HepG2 (cell line): ENCODE measurements around the gene MACROD2. TPM values are rescaled to one million over a fixed set of nuclear protein-coding genes. Genes with fewer than 3 reads are reported as not detected.
A peak's percentile ranks its signal among the peaks of the same experiment; 100 is the strongest.

Source experiments
- ATAC-seq: fragments of 200-7000 bp; cut with Tn5 transposase; 3 replicates; pipeline ENCODE4 v1.9.1; 2020; ENCODE audit warnings: mild to moderate bottlenecking, moderate library complexity
- BruUV-seq: library from RNA; stranded (reverse); fragments of 400-500 nt; replicated peaks from 2 replicates; lab custom pipeline; 2021; lab: Mats Ljungman, UMichigan
- CTCF ChIA-PET: fragments of 300-600 bp; formaldehyde crosslinking; extraction: SDS; loops from one replicate; lab custom pipeline; 2021; ENCODE audit warnings: low total read pairs, inconsistent platforms, low intra/inter-chr PET ratio; lab: Yijun Ruan, JAX
- POLR2A ChIA-PET: fragments of 350-600 bp; sonication (Branson Sonifier 250); formaldehyde crosslinking; loops from one replicate; lab custom pipeline; 2020; ENCODE audit warnings: antibody characterized with exemption, inconsistent platforms; lab: Yijun Ruan, JAX
- DNase-seq: peaks from one replicate; pipeline ENCODE4 v3.0.0-alpha.2; 2015; ENCODE audit warnings: low spot score
- FAIRE-seq: peaks from 3 replicates; lab custom pipeline; 2011; peaks lifted over from hg19 to GRCh38; lab: Jason Lieb, UNC
- H2AFZ ChIP-seq: one replicate; pipeline ENCODE4 v1.6.1; 2011; ENCODE audit warnings: low read length, inconsistent platforms
- H3K27ac ChIP-seq: fragments of 300-600 bp; 3 replicates; pipeline ENCODE4 v1.8.0; 2011; ENCODE audit warnings: mixed run types, mild to moderate bottlenecking, mixed read lengths, low read length, inconsistent platforms; ENCODE audit not compliant: insufficient read depth; ENCODE audit errors: extremely low read length
- H3K27me3 ChIP-seq, 2 experiments: fragments of 200-600 bp in 1 of 2; 2 replicates in 1 of 2; 3 replicates in 1 of 2; pipeline versions ENCODE4 v1.6.0 to v1.8.0; 2011; ENCODE audit warnings: low read length in 2 of 2, mild to moderate bottlenecking in 2 of 2, moderate library complexity in 2 of 2, inconsistent platforms in 1 of 2; ENCODE audit not compliant: insufficient read depth in 2 of 2, control insufficient read depth in 1 of 2
- H3K36me3 ChIP-seq, 2 experiments: fragments of 200-600 bp in 1 of 2; replicated peaks in 1 of 2; 2 replicates in 1 of 2; 3 replicates in 1 of 2; pipeline versions ENCODE4 v1.5.1 to v1.8.0; 2011; ENCODE audit warnings: low read length in 2 of 2, inconsistent platforms in 1 of 2; ENCODE audit not compliant: insufficient read depth in 2 of 2, control insufficient read depth in 1 of 2
- H3K4me1 ChIP-seq: 2 replicates; pipeline ENCODE4 v1.5.1; 2012; ENCODE audit warnings: low read length, inconsistent platforms; ENCODE audit not compliant: insufficient read depth
- H3K4me2 ChIP-seq: 2 replicates; pipeline ENCODE4 v1.6.0; 2011; ENCODE audit warnings: low read depth, low read length, inconsistent platforms
- H3K4me3 ChIP-seq, 3 experiments: fragments of 200-600 bp in 1 of 3; sonication (generic), shearing (Covaris generic) in 1 of 3; replicated peaks in 1 of 3; 2 replicates each; pipeline ENCODE4 v1.5.1; 2011 to 2016; ENCODE audit warnings: low read length in 3 of 3, inconsistent platforms in 2 of 3, low read depth in 2 of 3, mild to moderate bottlenecking in 2 of 3, control low read depth in 1 of 3, mixed read lengths in 1 of 3; ENCODE audit not compliant: insufficient read depth in 1 of 3
- H3K79me2 ChIP-seq: one replicate; pipeline ENCODE4 v1.6.1; 2011; ENCODE audit warnings: low read length, inconsistent platforms; ENCODE audit not compliant: insufficient read depth
- H3K9ac ChIP-seq: 2 replicates; pipeline ENCODE4 v1.6.0; 2011; ENCODE audit warnings: mild to moderate bottlenecking, low read depth, low read length, inconsistent platforms; ENCODE audit not compliant: insufficient read depth
- H3K9me3 ChIP-seq: 2 replicates; pipeline ENCODE4 v1.5.1; 2012; ENCODE audit warnings: mild to moderate bottlenecking, low read length
- H4K20me1 ChIP-seq: 2 replicates; pipeline ENCODE4 v1.6.0; 2011; ENCODE audit warnings: inconsistent platforms, mild to moderate bottlenecking, low read length, moderate library complexity; ENCODE audit not compliant: insufficient read depth
- KLF6 ChIP-seq: IDR thresholded peaks from 2 replicates; pipeline ENCODE4 v1.8.0; 2016; ENCODE audit warnings: missing biosample characterization, missing genetic modification reagents
- MXD1 ChIP-seq: sonication (generic); formaldehyde crosslinking; IDR thresholded peaks from 2 replicates; pipeline ENCODE4 v1.4.0; 2020; ENCODE audit warnings: mild to moderate bottlenecking, missing genetic modification reagents
- NKX3-1 ChIP-seq: sonication (generic); formaldehyde crosslinking; IDR thresholded peaks from 2 replicates; pipeline ENCODE4 v1.5.0; 2020; ENCODE audit warnings: missing genetic modification reagents
- SNAPC5 ChIP-seq: sonication (generic); formaldehyde crosslinking; IDR thresholded peaks from 2 replicates; pipeline ENCODE4 v1.8.1; 2023; ENCODE audit warnings: mild to moderate bottlenecking, missing genetic modification reagents, borderline replicate concordance
- SNRNP70 ChIP-seq: fragments of 200-400 bp; formaldehyde crosslinking; IDR thresholded peaks from 2 replicates; pipeline ENCODE4 v1.6.1; 2017; ENCODE audit warnings: mild to moderate bottlenecking, low read depth, low read length, moderate library complexity
- YEATS4 ChIP-seq: sonication (generic); formaldehyde crosslinking; IDR thresholded peaks from 2 replicates; pipeline ENCODE4 v1.4.0; 2020; ENCODE audit warnings: missing genetic modification reagents, borderline replicate concordance
- ZBTB33 ChIP-seq: sonication (generic); formaldehyde crosslinking; IDR thresholded peaks from 2 replicates; pipeline ENCODE4 v1.4.0; 2020; ENCODE audit warnings: missing genetic modification reagents
- ZC3H4 ChIP-seq: sonication (generic); formaldehyde crosslinking; IDR thresholded peaks from 2 replicates; pipeline ENCODE4 v1.4.0; 2020; ENCODE audit warnings: missing genetic modification reagents, borderline replicate concordance
- ZNF556 ChIP-seq: sonication (generic); formaldehyde crosslinking; IDR thresholded peaks from 2 replicates; pipeline ENCODE4 v1.4.0; 2020; ENCODE audit warnings: mild to moderate bottlenecking, missing genetic modification reagents, borderline replicate concordance
- ZNF564 ChIP-seq: sonication (generic); formaldehyde crosslinking; IDR thresholded peaks from 2 replicates; pipeline ENCODE4 v1.8.1; 2023; ENCODE audit warnings: mild to moderate bottlenecking, missing genetic modification reagents
- ZNF644 ChIP-seq: IDR thresholded peaks from 2 replicates; pipeline ENCODE4 v1.6.1; 2016; ENCODE audit warnings: low read depth
- ZNF839 ChIP-seq: sonication (generic); formaldehyde crosslinking; IDR thresholded peaks from 2 replicates; pipeline ENCODE4 v1.4.0; 2020; ENCODE audit warnings: missing genetic modification reagents, mild to moderate bottlenecking, borderline replicate concordance
- ZSCAN22 ChIP-seq: sonication (generic); formaldehyde crosslinking; IDR thresholded peaks from 2 replicates; pipeline ENCODE4 v1.4.0; 2020; ENCODE audit warnings: mild to moderate bottlenecking, missing genetic modification reagents
- WGBS: methylation state at CpG from one replicate; pipeline ENCODE4 v1.1.6; 2017; ENCODE audit warnings: low lambda C conversion rate; 5-methylcytosine and 5-hydroxymethylcytosine counted together
- in situ Hi-C: cut with HindIII; loops from 2 replicates; pipeline ENCODE4 v1.10.0; 2017; ENCODE audit warnings: low pct_unique_long_range_greater_than_20kb; ENCODE audit not compliant: extremely low pct_ligation_motif_present
- intact Hi-C: fragments of 100-400 bp; cut with micrococcal nuclease; formaldehyde crosslinking; loops from one replicate; pipeline ENCODE4 v1.10.0; 2022; ENCODE audit not compliant: unreplicated experiment
- polyA plus RNA-seq, 8 experiments: library from polyadenylated mRNA; depleted of rRNA in 3 of 8; stranded (reverse) in 7 of 8; unstranded in 1 of 8; fragments of >200 nt; fragmentation: Illumina TruSeq in 4 of 8; extraction: Trizol in 4 of 8; gene quantifications; 2 replicates each; pipeline versions ENCODE4 v1.2.1 to v1.2.3, GENCODE V29; 2011 to 2016; ENCODE audit warnings: low read depth in 4 of 8, missing spikeins in 1 of 8, mixed read lengths in 1 of 8; ENCODE audit not compliant: insufficient read depth in 1 of 8
- total RNA-seq, 5 experiments: library from RNA; depleted of rRNA; stranded (reverse); fragments of >200 nt; fragmentation: Illumina TruSeq; extraction: Trizol; gene quantifications; 2 replicates each; pipeline ENCODE4 v1.2.3, GENCODE V29; 2016; ENCODE audit warnings: low read depth in 1 of 5

Gene MACROD2
- total and polyA plus RNA-seq, 2 of the 13 experiments (the other 11 are each of a cell fraction or from before 2014, with no cell fraction given), result 0.13 to 0.51 TPM

GRCh38 chr20:14897608-14898007 is 902.3 kb downstream of the MACROD2 start:
- in situ Hi-C loops, result no loop called here
- POLR2A ChIA-PET, result no interaction called here
- 0% methylated on average over 1 of the region's 1 CpG for WGBS

DNA sequence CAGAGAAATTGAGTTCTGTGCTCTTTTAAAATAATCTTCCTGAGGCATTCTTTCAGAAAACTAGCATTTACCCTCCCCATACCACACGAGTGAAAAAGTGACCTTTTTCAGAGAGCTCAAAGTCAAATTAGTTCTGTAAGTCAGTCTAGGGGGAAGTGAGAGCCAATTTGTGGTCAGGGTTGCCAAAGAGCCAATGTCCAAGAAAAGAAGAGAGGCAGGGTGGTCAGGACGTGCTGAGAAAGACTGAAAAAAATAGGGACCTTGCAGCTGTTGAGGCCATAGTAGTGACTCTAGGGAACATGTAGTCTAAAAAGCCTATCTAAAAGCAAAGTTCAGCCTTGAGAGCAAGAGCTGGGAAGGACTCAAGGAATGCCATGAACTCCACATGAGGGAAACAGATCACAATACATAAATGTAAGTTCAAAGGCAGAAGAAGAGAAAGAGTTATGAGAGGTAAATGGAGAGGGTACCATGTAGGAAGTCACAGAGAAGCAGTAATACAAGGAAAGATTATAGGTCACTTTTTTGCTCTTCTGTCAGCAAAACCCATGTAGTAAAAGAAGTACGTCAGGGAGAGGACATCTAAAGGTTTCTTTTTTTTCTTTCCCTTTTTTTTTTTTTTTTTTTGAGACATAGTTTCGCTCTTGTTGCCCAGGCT is 907.2 kb downstream of the MACROD2 start:
- no peaks in the 10 kb centered on the region for H3K27me3 ChIP-seq
- ChIA-PET POLR2A (no interaction called here), CTCF (no interaction called here)
- FAIRE-seq, result no peak
- intact Hi-C loops, result no loop called here
- TF ChIP-seq ZNF556 (CRISPR knock-in tag) (no peak), MXD1 (CRISPR knock-in tag) (no peak), ZNF839 (CRISPR knock-in tag) (no peak), ZC3H4 (CRISPR knock-in tag) (no peak), KLF6 (no peak), SNAPC5 (no peak), SNRNP70 (no peak), ZNF644 (CRISPR knock-in tag) (no peak), YEATS4 (CRISPR knock-in tag) (no peak), ZSCAN22 (CRISPR knock-in tag) (no peak), NKX3-1 (no peak)
- TF ChIP-seq, all 625 proteins: peak for 0
- BruUV-seq, result no TSS peak
- DNase-seq (no peak), ATAC-seq (no peak)
- no peak overlapping the region for H2AFZ ChIP-seq
- H3K9ac ChIP-seq, result no peak overlapping the region
- WGBS, result 20% methylated on average over 4 of the region's 4 CpGs
- H4K20me1 ChIP-seq, result no peaks in the 10 kb centered on the region
- no peak overlapping the region for H3K27ac ChIP-seq
- no peaks in the 10 kb centered on the region for H3K79me2 ChIP-seq
- no peak overlapping the region for H3K4me2 ChIP-seq
- in situ Hi-C loops, result no loop called here
- no peak overlapping the region for H3K4me3 ChIP-seq
- no peaks in the 10 kb centered on the region for H3K36me3 ChIP-seq
- 0 out of 2 replicates have a peak, but pooled peaks cover 3% of the 10 kb centered on the region for H3K9me3 ChIP-seq
- no peaks in the 10 kb centered on the region for H3K4me1 ChIP-seq

More at GRCh38 chr20:14897608-14898007, 902.3 kb downstream of the MACROD2 start:
- H3K9me3 ChIP-seq, result 0 out of 2 replicates have a peak, but pooled peaks cover 3% of the 10 kb centered on the region
- no peaks in the 10 kb centered on the region for H3K36me3 ChIP-seq
- no peaks in the 10 kb centered on the region for H3K79me2 ChIP-seq
- TF ChIP-seq ZNF564, result peak; percentile 92
- no peak for TF ChIP-seq ZBTB33 (CRISPR knock-in tag)
- H3K4me3 ChIP-seq, result no peak overlapping the region
- no peak for FAIRE-seq
- CTCF ChIA-PET, result no interaction called here
- ATAC-seq, result no peak
- no peak overlapping the region for H3K27ac ChIP-seq
- H3K27me3 ChIP-seq, result no peaks in the 10 kb centered on the region
- H3K4me1 ChIP-seq, result no peaks in the 10 kb centered on the region
- intact Hi-C loops, result no loop called here
- no peaks in the 10 kb centered on the region for H4K20me1 ChIP-seq
- H3K9ac ChIP-seq, result no peak overlapping the region
- no TSS peak for BruUV-seq
- no peak overlapping the region for H2AFZ ChIP-seq
- H3K4me2 ChIP-seq, result no peak overlapping the region
- DNase-seq, result no peak
